Liver (tissue), 3 donors: ENCODE measurements around the gene RTN1.

Experiments
- EGR1 ChIP-seq, 2 donors: IDR thresholded peaks; 2 replicates each; pipeline ENCODE4 v1.6.1; 2016 to 2018; ENCODE audit warnings: antibody characterized with exemption in 2 of 2, low read depth in 2 of 2
- GABPA ChIP-seq, 2 donors: IDR thresholded peaks in 1 of 2; conservative IDR thresholded peaks in 1 of 2; 2 replicates each; pipeline ENCODE4 v1.6.1; 2016; ENCODE audit warnings: antibody characterized with exemption in 2 of 2, mild to moderate bottlenecking in 1 of 2, moderate library complexity in 1 of 2
- NR2F2 ChIP-seq: IDR thresholded peaks from 2 replicates; pipeline ENCODE4 v1.6.1; 2016; ENCODE audit warnings: antibody characterized with exemption
- TAF1 ChIP-seq: conservative IDR thresholded peaks from 2 replicates; pipeline ENCODE4 v1.6.1; 2016; ENCODE audit warnings: antibody characterized with exemption, mild to moderate bottlenecking
- YY1 ChIP-seq: IDR thresholded peaks from 2 replicates; pipeline ENCODE4 v1.6.1; 2016; ENCODE audit warnings: antibody characterized with exemption, mild to moderate bottlenecking
- TF ChIP-seq, protein P1 (sequence below): fragments of 150-350 bp; IDR thresholded peaks from 2 replicates; pipeline ENCODE4 v1.5.1; 2017; ENCODE audit warnings: improper control_type of control experiment, low read depth, low read length; ENCODE audit not compliant: missing input control
- TF ChIP-seq, protein P2 (sequence below): IDR thresholded peaks from 2 replicates; pipeline ENCODE4 v1.6.1; 2016; ENCODE audit warnings: antibody characterized with exemption
- TF ChIP-seq, protein P3 (sequence below): IDR thresholded peaks from 2 replicates; pipeline ENCODE4 v1.6.1; 2016; ENCODE audit warnings: antibody characterized with exemption
- TF ChIP-seq, protein P4 (sequence below): IDR thresholded peaks from 2 replicates; pipeline ENCODE4 v1.6.1; 2016; ENCODE audit warnings: antibody characterized with exemption, mild to moderate bottlenecking
- TF ChIP-seq, protein P5 (sequence below): IDR thresholded peaks from 2 replicates; pipeline ENCODE4 v1.6.1; 2016; ENCODE audit warnings: antibody characterized with exemption
- donor health status: healthy.
- donor health status: healthy.

DNA sequence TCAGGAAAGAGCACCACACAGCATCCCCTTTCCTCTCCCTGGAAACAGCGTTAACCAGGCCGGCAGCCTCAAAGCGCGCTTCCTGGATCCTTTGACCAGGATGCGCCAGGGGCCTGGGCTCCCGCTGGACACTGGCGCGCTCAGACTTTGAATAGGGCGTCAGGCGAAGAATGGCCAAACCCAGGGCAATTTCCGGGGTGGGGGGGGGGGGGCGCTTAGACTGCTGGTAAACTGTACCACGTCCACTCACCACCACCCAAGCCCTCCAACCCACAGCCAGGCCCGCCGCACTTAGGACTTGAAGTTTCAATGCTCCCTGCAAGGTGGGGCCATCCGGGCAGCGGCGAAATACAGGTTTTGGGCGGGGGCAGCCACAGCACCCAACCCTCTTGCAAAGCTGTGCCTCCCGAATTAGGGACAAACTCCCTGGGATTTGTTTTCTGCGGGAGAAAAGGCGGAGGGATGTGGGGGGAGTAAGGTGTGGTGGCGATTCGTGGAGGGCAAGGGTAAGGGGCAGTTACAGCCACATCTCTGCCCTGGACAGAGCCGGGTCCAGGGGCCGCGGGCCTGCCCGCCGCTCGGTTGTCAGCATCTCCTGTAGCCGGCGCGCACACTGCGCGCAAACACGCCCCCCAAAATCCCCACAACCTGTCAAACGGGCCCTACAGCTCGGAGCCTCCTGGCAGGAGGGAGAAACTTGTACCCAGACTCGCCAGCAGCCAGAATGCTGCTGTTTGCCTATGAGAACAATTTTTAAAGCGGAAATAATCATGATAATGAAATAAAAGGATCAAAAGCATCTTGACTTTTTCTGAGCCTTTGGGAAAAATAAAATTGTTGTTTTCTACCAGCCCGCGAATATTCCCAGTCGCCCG is 958 bp downstream of the RTN1 start:
- TF ChIP-seq, protein P1, sequence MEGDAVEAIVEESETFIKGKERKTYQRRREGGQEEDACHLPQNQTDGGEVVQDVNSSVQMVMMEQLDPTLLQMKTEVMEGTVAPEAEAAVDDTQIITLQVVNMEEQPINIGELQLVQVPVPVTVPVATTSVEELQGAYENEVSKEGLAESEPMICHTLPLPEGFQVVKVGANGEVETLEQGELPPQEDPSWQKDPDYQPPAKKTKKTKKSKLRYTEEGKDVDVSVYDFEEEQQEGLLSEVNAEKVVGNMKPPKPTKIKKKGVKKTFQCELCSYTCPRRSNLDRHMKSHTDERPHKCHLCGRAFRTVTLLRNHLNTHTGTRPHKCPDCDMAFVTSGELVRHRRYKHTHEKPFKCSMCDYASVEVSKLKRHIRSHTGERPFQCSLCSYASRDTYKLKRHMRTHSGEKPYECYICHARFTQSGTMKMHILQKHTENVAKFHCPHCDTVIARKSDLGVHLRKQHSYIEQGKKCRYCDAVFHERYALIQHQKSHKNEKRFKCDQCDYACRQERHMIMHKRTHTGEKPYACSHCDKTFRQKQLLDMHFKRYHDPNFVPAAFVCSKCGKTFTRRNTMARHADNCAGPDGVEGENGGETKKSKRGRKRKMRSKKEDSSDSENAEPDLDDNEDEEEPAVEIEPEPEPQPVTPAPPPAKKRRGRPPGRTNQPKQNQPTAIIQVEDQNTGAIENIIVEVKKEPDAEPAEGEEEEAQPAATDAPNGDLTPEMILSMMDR: no peak
- TF ChIP-seq, protein P2, sequence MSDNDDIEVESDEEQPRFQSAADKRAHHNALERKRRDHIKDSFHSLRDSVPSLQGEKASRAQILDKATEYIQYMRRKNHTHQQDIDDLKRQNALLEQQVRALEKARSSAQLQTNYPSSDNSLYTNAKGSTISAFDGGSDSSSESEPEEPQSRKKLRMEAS: no peak
- TF ChIP-seq YY1 (no peak), EGR1 (IDR thresholded peaks at IDR 0.05; ENCODE audit: low read depth in 2 of 2) (no peak), TAF1 (no peak), NR2F2 (no peak), GABPA (IDR thresholded peaks at IDR 0.05 in 1 of 2, conservative IDR thresholded peaks at IDR 0.05 in 1 of 2) (no peak)
- TF ChIP-seq, protein P3, sequence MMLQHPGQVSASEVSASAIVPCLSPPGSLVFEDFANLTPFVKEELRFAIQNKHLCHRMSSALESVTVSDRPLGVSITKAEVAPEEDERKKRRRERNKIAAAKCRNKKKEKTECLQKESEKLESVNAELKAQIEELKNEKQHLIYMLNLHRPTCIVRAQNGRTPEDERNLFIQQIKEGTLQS: no peak
- TF ChIP-seq, protein P4, sequence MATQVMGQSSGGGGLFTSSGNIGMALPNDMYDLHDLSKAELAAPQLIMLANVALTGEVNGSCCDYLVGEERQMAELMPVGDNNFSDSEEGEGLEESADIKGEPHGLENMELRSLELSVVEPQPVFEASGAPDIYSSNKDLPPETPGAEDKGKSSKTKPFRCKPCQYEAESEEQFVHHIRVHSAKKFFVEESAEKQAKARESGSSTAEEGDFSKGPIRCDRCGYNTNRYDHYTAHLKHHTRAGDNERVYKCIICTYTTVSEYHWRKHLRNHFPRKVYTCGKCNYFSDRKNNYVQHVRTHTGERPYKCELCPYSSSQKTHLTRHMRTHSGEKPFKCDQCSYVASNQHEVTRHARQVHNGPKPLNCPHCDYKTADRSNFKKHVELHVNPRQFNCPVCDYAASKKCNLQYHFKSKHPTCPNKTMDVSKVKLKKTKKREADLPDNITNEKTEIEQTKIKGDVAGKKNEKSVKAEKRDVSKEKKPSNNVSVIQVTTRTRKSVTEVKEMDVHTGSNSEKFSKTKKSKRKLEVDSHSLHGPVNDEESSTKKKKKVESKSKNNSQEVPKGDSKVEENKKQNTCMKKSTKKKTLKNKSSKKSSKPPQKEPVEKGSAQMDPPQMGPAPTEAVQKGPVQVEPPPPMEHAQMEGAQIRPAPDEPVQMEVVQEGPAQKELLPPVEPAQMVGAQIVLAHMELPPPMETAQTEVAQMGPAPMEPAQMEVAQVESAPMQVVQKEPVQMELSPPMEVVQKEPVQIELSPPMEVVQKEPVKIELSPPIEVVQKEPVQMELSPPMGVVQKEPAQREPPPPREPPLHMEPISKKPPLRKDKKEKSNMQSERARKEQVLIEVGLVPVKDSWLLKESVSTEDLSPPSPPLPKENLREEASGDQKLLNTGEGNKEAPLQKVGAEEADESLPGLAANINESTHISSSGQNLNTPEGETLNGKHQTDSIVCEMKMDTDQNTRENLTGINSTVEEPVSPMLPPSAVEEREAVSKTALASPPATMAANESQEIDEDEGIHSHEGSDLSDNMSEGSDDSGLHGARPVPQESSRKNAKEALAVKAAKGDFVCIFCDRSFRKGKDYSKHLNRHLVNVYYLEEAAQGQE: no peak
- TF ChIP-seq, protein P5, sequence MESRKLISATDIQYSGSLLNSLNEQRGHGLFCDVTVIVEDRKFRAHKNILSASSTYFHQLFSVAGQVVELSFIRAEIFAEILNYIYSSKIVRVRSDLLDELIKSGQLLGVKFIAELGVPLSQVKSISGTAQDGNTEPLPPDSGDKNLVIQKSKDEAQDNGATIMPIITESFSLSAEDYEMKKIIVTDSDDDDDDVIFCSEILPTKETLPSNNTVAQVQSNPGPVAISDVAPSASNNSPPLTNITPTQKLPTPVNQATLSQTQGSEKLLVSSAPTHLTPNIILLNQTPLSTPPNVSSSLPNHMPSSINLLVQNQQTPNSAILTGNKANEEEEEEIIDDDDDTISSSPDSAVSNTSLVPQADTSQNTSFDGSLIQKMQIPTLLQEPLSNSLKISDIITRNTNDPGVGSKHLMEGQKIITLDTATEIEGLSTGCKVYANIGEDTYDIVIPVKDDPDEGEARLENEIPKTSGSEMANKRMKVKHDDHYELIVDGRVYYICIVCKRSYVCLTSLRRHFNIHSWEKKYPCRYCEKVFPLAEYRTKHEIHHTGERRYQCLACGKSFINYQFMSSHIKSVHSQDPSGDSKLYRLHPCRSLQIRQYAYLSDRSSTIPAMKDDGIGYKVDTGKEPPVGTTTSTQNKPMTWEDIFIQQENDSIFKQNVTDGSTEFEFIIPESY: no peak
